Keratinocyte (primary cell): ENCODE data around the gene MTOR. TPM values are rescaled to one million over a fixed set of nuclear protein-coding genes. Genes with fewer than 3 reads are reported as not detected.
A peak's percentile ranks its signal among the peaks of the same experiment; 100 is the strongest.

Source experiments
- DNase-seq: peaks from one replicate; pipeline ENCODE4 v3.0.0-alpha.2; 2011; ENCODE audit warnings: low read depth, missing footprints, low spot score
- FAIRE-seq: peaks from 2 replicates; lab custom pipeline; 2011; peaks lifted over from hg19 to GRCh38; lab: Jason Lieb, UNC
- H2AFZ ChIP-seq: 2 replicates; pipeline ENCODE4 v1.6.0; 2012; ENCODE audit warnings: low read length, control low read depth, inconsistent platforms; ENCODE audit not compliant: control insufficient read depth
- H3K27ac ChIP-seq: 2 replicates; pipeline ENCODE4 v1.5.1; 2011; ENCODE audit warnings: low read length; ENCODE audit not compliant: control insufficient read depth, insufficient read depth
- H3K27me3 ChIP-seq: 3 replicates; pipeline ENCODE4 v1.6.0; 2011; ENCODE audit warnings: low read length; ENCODE audit not compliant: control insufficient read depth, insufficient read depth; ENCODE audit errors: extremely low read depth
- H3K36me3 ChIP-seq, 2 experiments: 2 replicates in 1 of 2; 3 replicates in 1 of 2; pipeline ENCODE4 v1.5.1; 2011; ENCODE audit warnings: low read length in 2 of 2, mild to moderate bottlenecking in 1 of 2; ENCODE audit not compliant: control insufficient read depth in 2 of 2, insufficient read depth in 2 of 2; ENCODE audit errors: extremely low read depth in 1 of 2
- H3K4me1 ChIP-seq: 3 replicates; pipeline ENCODE4 v1.5.1; 2011; ENCODE audit warnings: low read length; ENCODE audit not compliant: control insufficient read depth, insufficient read depth; ENCODE audit errors: extremely low read depth
- H3K4me2 ChIP-seq: 3 replicates; pipeline ENCODE4 v1.6.0; 2011; ENCODE audit warnings: low read depth, low read length; ENCODE audit not compliant: control insufficient read depth, insufficient read depth; ENCODE audit errors: extremely low read depth
- H3K4me3 ChIP-seq, 3 experiments: fragments of 200-600 bp in 1 of 3; sonication (generic) in 1 of 3; 2 replicates in 2 of 3; 3 replicates in 1 of 3; pipeline ENCODE4 v1.5.1; 2011 to 2016; ENCODE audit warnings: low read length in 3 of 3, mild to moderate bottlenecking in 3 of 3, control low read depth in 2 of 3, inconsistent platforms in 1 of 3, low read depth in 1 of 3, mixed read lengths in 1 of 3, mixed run types in 1 of 3, moderate library complexity in 1 of 3; ENCODE audit not compliant: control insufficient read depth in 2 of 3, insufficient read depth in 2 of 3; ENCODE audit errors: extremely low read depth in 1 of 3
- H3K79me2 ChIP-seq: 2 replicates; pipeline ENCODE4 v1.6.0; 2012; ENCODE audit warnings: low read length; ENCODE audit not compliant: control insufficient read depth, insufficient read depth
- H3K9ac ChIP-seq: 3 replicates; pipeline ENCODE4 v1.6.0; 2011; ENCODE audit warnings: low read length; ENCODE audit not compliant: control insufficient read depth, insufficient read depth; ENCODE audit errors: extremely low read depth
- H3K9me1 ChIP-seq: 3 replicates; pipeline ENCODE4 v1.6.0; 2011; ENCODE audit warnings: low read length; ENCODE audit not compliant: control insufficient read depth, insufficient read depth; ENCODE audit errors: extremely low read depth
- H3K9me3 ChIP-seq: 2 replicates; pipeline ENCODE4 v1.5.1; 2012; ENCODE audit warnings: low read depth, low read length; ENCODE audit not compliant: control insufficient read depth
- H4K20me1 ChIP-seq: 3 replicates; pipeline ENCODE4 v1.6.0; 2011; ENCODE audit warnings: low read length; ENCODE audit not compliant: control insufficient read depth, insufficient read depth; ENCODE audit errors: extremely low read depth
- EZH2 ChIP-seq: IDR thresholded peaks from one replicate; pipeline ENCODE4 v1.6.1; 2012; ENCODE audit warnings: inconsistent platforms, mild to moderate bottlenecking, low read length, moderate library complexity
- dilution Hi-C: fragments of 300-500 bp; cut with MboI; formaldehyde crosslinking; loops from one replicate; pipeline ENCODE4 v1.7.0; 2020; ENCODE audit warnings: low sequenced_read_pairs; ENCODE audit not compliant: extremely low pct_ligation_motif_present
- polyA plus RNA-seq, 5 experiments: library from polyadenylated mRNA; depleted of rRNA in 3 of 5; stranded (reverse) in 3 of 5; stranded (forward) in 1 of 5; unstranded in 1 of 5; fragments of >200 nt; gene quantifications; 1 replicate in 1 of 5; 2 replicates in 3 of 5; 3 replicates in 1 of 5; pipeline versions ENCODE4 v1.2.1 to v1.2.3, GENCODE V29; 2011 to 2012; ENCODE audit warnings: missing spikeins in 2 of 5, low read depth in 1 of 5, low replicate concordance in 1 of 5
- TF ChIP-seq, protein P1 (sequence below), 3 experiments: IDR thresholded peaks in 1 of 3; conservative IDR thresholded peaks in 1 of 3; optimal IDR thresholded peaks in 1 of 3; 2 replicates in 2 of 3; 3 replicates in 1 of 3; pipeline versions ENCODE3 to v1.5.1; 2011; ENCODE audit warnings: low read length in 3 of 3, mild to moderate bottlenecking in 3 of 3, moderate library complexity in 2 of 3, control low read depth in 1 of 3, inconsistent platforms in 1 of 3; ENCODE audit not compliant: insufficient read depth in 2 of 3; ENCODE audit errors: extremely low read depth in 1 of 3

Gene MTOR
- polyA plus RNA-seq, 1 donor (not counting 4 experiments of a cell fraction or from before 2014, with no cell fraction given), result 31.5 TPM

DNA sequence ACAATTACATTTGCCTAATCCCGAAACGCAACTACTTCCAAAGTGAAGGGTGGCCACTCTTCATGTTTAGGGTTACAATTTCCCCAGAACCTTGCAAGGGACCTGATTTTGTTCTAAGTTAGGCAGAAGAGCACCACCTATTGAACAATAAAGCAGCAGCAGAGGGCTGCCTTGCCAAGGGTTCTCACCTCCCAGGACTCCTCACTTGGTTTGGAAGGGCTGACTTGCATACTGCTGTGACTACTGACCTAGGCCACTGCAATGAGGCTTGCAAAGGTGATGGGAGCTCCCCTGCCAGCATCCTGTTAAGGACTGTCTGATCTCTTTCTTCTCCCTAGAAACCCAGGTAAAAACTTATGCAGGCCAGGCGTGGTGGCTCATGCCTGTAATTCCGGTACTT is 14.2 kb downstream of the MTOR start:
- Histone ChIP-seq H3K9ac (no peak overlapping the region), H3K4me1 (no peaks in the 10 kb centered on the region), H3K27me3 (no peaks in the 10 kb centered on the region), H4K20me1 (no peaks in the 10 kb centered on the region), H3K79me2 (no peaks in the 10 kb centered on the region), H3K9me1 (no peaks in the 10 kb centered on the region), H3K9me3 (no peaks in the 10 kb centered on the region), H3K27ac (no peak overlapping the region), H3K36me3 (peaks cover 13 to 18% of the 10 kb centered on the region in 2 experiments), H3K4me3 (no peak overlapping the region), H3K4me2 (no peak overlapping the region), H2AFZ (no peak overlapping the region)
- FAIRE-seq (no peak), DNase-seq (no peak)
- TF ChIP-seq, protein P1, sequence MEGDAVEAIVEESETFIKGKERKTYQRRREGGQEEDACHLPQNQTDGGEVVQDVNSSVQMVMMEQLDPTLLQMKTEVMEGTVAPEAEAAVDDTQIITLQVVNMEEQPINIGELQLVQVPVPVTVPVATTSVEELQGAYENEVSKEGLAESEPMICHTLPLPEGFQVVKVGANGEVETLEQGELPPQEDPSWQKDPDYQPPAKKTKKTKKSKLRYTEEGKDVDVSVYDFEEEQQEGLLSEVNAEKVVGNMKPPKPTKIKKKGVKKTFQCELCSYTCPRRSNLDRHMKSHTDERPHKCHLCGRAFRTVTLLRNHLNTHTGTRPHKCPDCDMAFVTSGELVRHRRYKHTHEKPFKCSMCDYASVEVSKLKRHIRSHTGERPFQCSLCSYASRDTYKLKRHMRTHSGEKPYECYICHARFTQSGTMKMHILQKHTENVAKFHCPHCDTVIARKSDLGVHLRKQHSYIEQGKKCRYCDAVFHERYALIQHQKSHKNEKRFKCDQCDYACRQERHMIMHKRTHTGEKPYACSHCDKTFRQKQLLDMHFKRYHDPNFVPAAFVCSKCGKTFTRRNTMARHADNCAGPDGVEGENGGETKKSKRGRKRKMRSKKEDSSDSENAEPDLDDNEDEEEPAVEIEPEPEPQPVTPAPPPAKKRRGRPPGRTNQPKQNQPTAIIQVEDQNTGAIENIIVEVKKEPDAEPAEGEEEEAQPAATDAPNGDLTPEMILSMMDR (optimal IDR thresholded peaks at IDR 0.05 in 1 of 3, IDR thresholded peaks at IDR 0.05 in 1 of 3, conservative IDR thresholded peaks at IDR 0.05 in 1 of 3; ENCODE audit: extremely low read depth in 1 of 3, insufficient read depth in 2 of 3, low read length in 3 of 3), result no peak
- dilution Hi-C loops, result no loop called here

DNA sequence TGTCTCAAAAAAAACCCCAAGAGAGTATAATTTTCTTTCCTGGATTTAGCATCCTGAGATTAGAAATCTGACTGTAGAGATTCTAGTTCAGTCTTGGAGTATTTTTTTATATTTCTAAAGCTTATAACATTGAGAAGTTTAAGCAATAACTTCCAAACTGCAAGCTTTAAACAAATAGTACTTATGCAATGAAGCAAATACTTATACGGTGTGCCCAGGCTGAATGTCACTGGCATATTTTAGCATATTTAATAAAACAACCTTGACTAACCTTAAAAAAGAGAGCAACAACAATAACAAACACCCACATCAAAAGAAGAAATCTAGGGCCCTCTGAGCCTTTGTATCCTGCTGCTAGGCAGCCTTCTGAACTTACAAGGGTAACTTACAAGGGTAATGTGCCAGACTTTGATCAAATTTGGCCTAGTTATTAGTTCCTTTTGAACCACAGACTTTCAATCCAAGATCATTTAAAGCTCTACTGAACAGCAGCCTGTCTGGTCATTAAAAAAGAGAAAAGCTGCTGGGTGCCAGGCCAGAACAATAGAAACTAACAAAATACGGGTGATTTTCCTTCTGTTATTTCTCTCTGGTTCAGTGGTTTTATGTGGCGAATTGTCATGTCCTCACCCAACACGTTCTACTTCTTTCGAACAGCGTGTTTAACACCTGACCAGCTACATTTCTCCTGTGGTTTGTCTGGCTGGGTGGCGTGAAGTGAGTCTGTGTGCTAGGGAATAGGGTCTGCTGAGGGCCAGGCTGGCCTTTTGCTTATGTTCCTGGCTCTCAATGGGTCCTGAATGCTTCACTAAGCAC is 16.2 kb downstream of the MTOR start:
- H3K4me3 ChIP-seq, result no peak overlapping the region
- no peaks in the 10 kb centered on the region for H3K79me2 ChIP-seq
- peak; percentile 51 for FAIRE-seq
- no peak for DNase-seq
- H2AFZ ChIP-seq, result no peak overlapping the region
- dilution Hi-C loops, result no loop called here
- peaks cover 3% of the 10 kb centered on the region for H4K20me1 ChIP-seq
- H3K9ac ChIP-seq, result no peak overlapping the region
- no peaks in the 10 kb centered on the region for H3K9me1 ChIP-seq
- no peaks in the 10 kb centered on the region for H3K27me3 ChIP-seq
- H3K4me1 ChIP-seq, result no peaks in the 10 kb centered on the region
- no peak for TF ChIP-seq EZH2
- TF ChIP-seq, protein P1 (optimal IDR thresholded peaks at IDR 0.05 in 1 of 3, IDR thresholded peaks at IDR 0.05 in 1 of 3, conservative IDR thresholded peaks at IDR 0.05 in 1 of 3; ENCODE audit: extremely low read depth in 1 of 3, insufficient read depth in 2 of 3, low read length in 3 of 3), result no peak
- H3K27ac ChIP-seq, result no peak overlapping the region
- peaks cover 17 to 22% of the 10 kb centered on the region in 2 experiments for H3K36me3 ChIP-seq
- H3K4me2 ChIP-seq, result no peak overlapping the region
- no peaks in the 10 kb centered on the region for H3K9me3 ChIP-seq
